Activated T-cell treated with anti-CD3 and anti-CD28 coated beads for 48 hours (primary cell): ENCODE results near the gene MRM1.
"Not testable (repeated sequence)": the region's sequence is repeated elsewhere in the genome, so short reads cannot be mapped to it uniquely, and the experiment has no call there.

Experiments used
- DNase-seq: peaks from one replicate; pipeline ENCODE4 v3.0.0-alpha.2; 2020; ENCODE audit warnings: low read depth

The MRM1 gene

DNA sequence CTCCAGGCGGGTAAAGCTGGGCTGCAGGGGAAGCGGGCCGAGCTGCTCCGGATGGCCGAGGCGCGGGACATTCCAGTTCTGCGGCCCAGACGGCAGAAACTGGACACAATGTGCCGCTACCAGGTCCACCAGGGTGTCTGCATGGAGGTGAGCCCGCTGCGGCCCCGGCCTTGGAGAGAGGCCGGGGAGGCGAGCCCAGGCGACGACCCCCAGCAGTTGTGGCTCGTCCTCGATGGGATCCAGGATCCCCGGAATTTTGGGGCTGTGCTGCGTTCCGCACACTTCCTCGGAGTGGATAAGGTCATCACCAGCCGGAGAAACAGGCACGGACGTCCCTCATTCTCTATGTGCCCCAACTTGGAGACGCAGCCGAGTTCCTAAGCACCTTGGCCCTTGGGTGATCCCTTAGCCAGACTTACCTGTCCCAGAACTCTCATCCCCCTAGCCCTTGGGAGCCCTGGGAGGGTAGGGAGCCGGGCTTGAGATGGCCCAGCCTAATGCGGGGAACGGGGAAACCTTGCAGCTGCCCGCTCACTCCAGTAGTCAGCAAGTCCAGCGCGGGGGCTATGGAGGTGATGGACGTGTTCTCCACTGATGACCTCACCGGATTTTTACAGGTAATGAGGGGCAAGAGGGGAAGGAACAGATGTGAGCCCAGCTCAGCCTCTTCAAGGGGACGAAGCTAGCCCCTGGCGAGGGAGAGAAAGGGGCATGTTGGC, 806 bp downstream of the MRM1 start:
- no peak for DNase-seq

DNA sequence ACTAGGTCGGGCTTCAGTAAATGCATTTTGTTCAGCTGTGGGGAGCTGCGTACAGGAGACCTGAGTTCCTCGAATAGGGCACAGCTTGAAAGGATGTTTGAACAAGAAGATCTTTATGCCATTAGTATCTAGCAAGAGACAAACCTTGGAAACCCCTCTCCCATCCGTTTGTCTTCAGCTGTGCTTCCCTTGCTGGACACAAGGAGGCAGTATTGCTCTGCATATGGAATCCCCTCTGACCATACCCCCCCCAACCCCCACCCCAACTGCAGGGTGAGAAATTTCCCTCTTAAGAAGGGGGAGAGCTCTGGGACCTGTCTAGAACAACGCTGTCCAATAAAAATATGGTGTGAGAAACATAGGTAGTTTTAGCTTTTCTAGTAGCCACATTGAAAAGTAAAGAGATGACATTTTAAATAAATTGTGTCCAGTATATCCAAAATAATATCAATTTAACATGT, 1.6 kb downstream of the MRM1 start:
- DNase-seq = peak; percentile 58

DNA sequence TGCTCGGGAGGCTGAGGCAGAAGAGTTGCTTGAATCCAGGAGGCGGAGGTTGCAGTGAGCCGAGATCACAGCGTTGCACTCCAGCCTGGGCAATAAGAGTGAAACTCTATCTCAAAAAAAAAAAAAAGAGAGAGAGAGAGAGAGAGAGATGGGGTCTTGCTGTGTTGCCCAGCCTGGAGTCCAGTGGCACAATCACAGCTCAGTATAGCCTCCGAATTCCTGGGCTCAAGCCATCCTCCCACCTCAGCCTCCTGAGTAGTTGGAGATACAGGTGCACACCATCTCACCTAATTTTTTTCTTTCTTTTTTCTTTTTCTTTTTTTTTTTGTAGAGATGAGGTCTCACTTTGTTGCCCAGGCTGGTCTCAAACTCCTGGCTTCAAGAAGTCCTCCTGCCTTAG, 3.6 kb downstream of the MRM1 start:
- not testable (repeated sequence) for DNase-seq

DNA sequence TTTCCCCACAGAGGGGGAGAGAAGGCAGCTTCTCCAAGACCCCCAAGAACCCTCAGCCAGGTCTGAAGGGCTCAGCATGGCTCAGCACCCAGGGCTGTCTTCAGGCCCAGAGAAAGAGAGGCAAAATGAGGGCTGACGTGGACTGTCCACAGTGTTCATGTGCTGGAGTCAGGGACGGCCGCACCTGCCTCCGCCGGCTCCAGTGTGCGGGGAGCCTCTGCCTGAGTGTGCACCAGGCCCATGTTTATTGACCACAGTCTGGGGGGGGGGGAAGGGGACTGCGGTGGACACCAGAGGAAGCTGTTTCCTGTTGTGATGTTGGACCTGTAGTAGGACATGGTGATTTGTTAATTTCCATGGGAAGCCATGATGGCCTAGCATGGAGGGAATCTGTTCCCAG, 6.9 kb downstream of the MRM1 start:
- no peak for DNase-seq

DNA sequence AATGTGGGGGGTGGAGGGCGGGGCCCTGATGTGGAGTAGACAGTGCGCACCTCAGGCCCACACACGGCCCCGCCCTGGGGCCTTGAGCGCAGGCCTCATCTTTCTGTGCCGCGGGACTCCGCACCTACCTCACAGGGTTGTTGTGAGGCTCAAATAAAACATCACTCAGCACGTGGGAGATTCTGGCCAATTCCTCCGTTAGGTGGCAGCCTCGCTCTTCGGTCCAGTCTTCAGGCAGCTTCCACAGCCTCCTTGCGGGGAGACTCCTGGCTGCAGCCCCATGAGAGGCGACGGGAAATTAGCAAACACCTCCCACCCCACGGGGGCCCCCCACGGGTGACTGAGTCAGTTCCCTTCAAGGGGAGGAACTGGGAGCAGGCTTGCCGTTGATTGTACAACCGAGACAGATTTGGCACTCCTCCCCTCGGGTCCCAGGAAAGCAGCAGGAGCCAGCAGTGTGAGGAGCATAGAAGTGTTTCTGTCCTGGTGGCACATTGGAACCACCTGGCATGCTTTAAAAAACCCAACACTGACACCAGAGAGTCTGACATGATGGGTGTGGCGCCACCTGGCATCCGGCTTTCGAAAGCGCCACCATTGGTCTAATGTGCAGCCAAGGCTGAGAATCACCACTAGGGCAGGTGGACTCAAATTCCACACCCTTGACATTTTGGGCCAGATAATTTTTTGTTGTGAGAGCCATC, 7.6 kb downstream of the MRM1 start:
- DNase-seq = no peak

DNA sequence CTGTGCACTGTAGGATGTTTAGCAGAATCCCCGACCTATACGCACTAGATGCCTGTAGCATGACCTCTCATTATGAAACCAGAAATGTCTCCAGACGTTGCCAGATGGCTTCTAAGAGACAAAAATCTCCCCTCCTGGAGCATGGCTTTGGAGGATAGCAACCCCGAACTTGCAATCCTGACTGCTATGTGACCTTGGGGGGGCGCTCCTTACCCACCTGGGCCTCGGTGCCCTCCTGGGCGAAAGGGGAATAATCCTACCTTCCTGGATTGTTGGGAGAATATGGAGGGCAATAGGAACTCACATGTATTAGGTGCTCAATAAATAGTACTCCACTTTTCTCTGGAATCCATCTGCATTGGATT, 8.1 kb downstream of the MRM1 start:
- no peak for DNase-seq

DNA sequence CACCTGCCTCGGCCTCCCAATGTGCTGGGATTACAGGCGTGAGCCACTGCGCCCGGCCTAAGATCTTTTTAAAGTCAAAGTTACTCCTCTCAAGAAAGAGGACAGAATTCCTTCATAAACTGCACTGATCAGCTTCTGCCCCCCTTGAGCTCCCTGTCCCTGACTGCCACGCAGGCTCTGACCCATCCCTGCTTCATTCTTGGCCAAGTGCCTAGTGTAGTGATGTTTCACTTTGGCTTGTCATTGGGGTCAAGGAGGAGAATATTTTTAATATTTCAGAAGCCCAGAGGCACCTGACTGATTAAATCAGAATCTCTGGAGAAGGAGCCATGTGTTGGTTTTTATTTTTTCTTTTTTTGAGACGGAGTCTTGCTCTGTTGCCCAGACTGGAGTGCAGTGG, 9.1 kb downstream of the MRM1 start:
- DNase-seq = no peak

DNA sequence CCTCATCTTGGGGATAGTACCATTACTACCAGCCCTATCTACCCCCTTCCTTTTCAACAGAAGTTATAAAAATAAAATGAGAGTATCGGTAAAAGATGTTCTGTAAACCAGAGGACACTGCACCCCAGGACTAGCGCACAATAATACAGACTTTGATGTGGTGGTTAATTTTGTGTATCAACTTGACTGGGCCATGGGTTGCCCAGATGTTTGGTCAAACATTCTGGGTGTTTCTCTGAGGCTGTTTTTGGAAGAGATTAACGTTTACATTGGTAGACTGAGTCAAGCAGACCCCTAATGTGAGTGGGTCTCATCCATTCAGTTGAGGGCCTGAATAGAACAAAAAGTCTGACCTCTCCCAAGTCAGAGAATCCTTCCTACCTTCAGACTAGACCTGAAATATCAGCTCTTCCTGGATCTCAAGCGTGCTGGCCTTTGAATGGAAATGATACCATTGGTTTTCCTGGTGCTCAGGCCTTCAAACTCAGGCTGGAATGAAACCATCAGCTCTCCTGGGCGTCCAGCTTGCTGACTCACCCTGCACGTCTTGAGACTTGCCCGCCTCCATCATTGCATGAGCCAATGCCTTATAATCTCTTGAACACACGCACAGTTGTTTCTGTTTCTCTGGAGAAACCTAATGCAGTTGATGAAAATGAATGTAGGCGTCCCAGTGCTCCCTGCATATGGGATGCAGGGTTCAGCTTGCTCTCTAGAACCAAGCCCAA, 10.1 kb downstream of the MRM1 start:
- no peak for DNase-seq

DNA sequence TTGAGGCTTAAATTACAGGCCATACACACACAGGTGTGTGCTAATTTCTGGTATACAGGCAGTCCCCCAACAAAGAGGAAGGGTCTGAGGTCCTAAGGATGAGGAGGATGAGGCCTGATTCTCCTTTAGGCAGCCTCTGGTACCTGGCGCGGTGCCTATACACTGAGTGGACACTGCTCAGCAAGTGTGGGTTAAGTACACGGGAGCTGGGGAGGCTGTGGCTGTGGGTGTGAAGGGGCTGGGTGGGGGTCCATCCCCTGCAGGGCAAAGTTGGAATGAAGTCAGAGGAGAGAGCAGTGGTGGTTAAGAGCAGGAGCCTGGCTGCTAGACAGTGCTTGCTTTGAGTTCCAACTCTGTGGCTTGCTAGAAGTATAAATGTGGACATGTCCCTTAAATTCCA, 10.9 kb downstream of the MRM1 start:
- no peak for DNase-seq

DNA sequence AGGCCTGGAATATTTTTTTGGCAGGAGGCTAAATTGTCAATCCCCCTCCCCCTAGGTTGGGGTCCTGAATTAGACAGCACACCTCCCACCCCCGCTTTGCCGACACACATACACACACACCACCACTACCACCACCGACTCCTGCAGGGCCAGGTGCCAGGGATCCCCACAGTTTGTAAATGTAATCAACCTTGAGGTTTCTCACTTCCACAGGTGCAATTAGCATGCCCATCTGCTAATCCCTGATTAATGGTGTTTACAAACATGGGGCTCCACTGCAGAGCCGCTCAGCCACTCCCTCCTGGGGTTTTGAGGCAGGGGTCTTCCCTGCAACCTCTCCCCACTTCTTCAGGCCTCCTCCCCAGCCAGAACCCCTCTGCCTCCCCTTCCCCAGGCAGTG, 11.8 kb downstream of the MRM1 start:
- no peak for DNase-seq

DNA sequence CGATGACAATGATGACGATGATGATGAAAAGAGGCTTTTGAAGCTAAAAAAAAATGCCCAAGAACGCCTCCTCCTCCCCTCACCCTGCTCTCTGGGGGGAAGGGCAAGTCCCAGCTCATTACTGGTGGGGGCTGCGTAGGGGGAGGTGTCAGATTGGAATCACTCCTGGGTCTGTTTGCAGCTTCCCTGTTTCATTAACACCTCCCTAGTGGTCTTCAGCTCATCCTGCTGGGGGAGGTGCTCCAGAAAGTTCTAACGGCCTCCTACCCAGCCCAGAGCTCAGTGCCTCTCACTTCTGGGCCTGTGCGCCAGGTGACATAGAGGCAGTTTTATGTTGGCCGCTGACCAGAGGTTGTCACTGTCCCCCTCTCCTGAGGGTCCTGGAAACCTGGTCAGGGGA, 12.7 kb downstream of the MRM1 start:
- DNase-seq = no peak

DNA sequence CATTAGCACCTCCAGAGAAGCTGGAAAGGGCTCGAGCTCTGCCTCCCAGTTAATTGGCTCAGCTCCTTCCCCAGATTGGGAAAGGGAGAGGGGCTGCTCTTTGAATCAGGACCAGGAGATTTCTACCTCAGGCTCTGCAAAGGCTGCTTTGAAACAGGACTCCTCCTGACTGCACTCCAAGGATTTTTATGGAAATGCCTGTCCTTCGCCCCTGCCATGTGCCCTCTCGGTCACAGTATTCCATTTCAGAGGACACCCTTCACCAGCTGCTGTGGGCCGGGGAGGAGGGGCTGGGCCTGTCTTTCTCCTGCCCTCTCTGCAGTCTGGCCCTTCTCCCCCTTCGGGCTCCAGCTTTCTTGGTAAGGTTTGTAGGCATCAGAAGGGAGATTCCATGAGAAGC, 13.6 kb downstream of the MRM1 start:
- DNase-seq = no peak

DNA sequence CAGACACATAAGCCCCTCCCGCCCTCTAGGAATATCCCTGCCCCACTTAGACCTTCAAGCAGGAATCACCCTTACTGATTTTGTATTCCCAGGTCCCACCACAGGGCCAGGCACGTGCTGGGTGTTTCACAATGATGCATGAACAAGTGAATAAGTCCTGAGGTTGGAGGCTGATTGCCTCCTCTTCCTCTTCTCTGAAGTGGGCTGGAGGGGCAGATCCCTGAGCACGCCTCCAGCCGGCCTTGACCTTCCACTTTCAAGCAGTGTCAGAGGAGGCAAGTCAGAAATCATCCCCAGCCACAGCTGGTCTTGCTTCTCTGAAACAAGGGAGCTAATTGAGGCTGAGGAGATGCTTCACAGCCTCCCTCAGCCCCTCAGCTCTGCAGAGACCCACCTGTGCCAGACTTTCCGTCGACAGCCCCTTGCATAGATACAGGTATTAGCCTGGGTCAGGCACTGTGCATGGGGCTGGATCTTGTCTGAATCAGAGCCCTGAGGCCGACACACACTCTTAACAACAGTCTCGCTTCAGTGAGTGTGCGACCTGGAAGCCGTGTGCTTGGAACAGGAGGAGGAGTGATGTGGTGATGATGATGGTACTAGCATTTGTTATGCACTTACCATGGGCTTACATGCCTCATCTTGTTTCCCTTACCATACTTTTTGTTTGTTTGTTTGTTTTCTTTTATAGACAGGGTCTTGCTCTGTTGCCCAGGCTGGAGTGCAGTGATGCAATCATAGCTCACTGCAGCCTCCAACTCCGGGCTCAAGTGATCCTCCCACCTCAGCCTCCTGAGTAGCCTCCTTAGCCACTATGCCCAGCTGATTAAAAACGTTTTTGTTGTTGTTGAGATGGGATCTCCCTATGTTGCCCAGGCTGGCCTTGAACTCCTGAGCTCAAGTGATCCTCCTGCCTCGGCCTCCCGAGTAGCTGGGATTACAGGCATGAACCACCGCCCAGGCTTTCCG, 15.0 kb downstream of the MRM1 start:
- no peak for DNase-seq

DNA sequence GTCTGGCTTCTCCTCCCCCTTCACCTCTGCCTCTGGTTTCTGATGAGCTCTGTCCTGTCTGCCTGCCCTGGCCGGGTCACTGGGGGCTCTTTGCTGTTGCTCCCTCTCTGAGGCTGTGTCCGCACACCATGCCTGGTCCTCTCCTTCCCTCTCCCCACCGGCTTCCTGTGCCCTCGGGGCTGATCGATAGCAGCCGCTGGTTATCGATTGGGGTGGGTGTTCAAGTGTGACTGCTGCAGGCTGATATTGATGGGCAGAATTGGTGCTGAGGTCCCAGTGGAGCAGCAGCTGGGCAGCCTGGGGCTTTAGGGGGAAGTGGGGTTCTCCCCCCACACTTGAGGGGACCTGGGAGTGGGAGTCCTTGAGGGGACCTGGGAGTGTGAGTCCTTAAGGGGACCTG, 16.4 kb downstream of the MRM1 start:
- DNase-seq = no peak

DNA sequence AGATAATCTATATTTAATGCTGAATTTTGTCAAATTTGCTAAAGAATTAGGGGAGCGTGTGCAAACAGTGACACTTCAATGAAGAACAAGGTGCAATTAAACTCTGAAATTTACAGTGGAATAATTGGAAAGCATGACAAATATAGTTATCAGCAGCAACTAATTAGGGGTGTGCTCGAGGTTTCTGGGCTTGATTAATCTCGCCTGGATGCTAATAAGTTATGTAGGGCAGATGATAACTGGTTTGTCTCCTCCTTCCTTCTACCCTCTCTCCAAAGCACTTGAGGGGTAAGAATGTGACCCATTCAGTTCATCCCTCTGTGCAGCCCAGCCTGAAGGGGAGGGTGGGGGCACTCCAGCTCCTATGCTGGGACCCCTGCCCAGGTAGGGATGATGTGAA, 21.9 kb downstream of the MRM1 start:
- no peak for DNase-seq

DNA sequence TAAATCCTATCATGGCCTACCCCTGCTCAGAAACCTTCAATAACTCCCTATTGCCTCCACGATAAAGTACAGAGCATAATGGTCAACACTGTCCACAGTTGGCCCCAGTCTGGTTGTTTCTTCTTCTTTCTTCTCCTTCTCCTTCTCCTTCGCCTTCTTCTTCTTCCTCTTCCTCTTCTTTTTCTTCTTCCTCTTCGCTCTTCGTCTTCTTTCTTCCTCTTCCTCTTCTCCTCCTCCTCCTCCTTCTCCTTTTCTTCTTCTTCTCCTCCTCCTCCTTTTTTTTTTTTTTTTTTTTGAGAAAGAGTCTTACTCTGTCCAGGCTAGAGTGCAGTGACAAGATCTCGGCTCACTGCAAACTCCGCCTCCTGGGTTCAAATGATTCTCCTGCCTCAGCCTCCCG, 23.8 kb downstream of the MRM1 start:
- DNase-seq = no peak

DNA sequence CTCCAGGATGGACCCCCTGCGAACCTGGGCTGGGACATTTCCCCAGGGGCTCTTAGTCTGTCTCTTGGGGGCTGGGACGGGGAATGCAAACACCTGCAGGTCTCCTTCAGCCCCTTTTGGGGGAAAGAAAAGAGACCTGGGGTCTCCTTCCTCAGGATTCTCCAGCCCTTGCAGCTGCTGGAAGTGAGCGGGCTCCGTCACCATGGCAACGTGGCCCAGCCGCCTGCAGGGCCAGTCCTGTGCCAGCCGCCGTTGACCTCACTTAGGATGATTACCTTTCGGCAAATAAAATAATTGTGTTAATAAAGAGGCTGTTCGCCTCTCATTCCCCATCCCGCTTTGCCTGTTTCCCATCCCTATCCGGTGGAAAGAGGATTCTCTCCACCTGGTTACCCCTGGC, 25.7 kb downstream of the MRM1 start:
- no peak for DNase-seq

DNA sequence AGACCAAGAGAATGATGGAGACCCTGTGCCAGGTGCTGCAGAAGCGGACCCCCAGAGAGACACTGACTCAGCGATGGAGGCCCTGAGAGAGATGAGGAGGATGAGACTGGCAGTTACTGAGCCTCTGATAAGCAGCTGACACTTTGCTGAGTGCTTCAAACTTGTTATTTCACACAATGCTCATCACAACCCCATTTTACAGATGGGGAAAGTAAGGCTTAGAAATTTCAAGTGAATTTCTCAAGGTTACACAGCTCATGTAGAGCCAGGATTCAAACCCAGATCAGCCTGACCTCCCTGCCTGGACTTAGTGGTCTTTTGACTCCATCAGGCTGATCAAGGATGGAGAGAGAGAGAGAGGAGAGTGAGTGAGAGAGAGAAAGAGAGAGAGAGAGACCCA, 27.2 kb downstream of the MRM1 start:
- no peak for DNase-seq

DNA sequence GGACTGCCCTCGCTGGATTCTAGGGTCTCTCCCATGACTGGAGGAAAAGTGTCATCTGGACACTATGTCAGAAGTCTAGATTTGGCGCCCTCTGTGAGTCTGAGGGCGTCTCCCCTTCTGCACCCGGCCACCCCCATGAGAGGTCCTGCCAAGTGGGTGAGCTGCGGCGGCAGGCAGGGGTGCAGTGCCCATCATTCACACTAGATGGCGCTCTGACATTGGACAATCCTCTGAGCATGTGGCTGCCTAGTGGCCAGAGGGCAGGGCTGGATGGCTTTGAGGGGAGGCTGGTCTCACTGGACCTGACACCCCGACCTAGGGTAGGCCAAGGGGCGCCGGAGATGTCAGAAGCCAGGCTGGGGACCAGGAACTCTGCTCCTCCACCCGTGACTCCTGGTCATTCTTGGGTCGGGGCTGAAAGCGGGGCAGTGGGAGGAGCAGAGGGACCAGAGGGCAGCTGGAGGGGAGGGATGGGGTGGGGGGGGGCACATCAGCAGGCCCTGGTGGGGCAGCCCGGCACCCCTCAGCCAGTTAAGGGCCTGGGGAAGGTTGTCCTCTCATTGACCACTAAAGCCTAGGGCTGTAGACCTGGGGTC, 28.0 kb downstream of the MRM1 start:
- DNase-seq = peak; percentile 77

DNA sequence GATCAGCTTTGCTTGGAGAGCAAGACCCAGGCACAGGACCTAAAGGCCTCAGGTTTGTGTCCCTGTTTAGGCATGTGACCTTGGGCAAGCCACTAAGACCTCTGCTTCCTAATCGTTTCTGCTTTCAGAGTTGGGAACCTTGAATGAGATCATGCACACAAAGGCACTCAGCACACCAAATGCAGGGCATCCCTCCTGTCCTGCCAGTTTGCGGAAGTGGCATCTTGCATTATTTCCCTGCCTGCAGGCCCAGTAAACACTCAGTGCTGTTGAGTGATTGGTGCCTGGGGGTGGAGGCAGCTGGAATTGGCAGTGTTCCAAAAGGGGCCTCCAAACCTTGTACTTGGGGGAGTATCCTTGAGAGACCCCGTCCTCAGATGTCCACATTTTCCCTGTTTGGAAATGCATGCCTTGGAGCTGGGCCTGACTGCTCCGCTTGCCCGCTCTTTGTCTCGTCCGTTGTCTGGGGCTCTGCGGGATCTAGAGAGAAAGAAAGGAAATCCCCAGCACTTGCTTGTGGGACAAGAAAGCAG, 28.7 kb downstream of the MRM1 start:
- no peak for DNase-seq

DNA sequence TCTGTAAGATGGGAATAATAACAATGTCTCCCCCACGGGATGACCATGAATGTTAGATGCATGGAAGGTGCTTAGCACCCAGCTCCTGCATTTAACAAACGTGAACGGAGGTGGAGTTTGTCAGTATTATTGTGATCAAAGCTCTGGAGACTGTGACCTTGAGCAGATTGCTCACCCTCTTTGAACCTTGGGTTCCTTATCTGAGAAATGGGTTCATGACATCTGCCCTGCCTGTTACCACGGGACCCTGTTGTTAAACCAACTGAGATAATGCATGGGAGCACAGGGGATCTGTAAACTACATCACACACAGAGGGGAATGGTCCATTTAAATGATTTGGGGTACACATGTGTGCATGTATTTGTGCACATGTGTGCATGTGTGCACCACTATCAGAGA, 29.6 kb downstream of the MRM1 start:
- DNase-seq = no peak
